ENCODE results near the gene RTN4RL1.

GRCh38 chr17:1920948-1921351 lies 104.2 kb downstream of the RTN4RL1 start:
- TF ChIP-seq, protein P1, sequence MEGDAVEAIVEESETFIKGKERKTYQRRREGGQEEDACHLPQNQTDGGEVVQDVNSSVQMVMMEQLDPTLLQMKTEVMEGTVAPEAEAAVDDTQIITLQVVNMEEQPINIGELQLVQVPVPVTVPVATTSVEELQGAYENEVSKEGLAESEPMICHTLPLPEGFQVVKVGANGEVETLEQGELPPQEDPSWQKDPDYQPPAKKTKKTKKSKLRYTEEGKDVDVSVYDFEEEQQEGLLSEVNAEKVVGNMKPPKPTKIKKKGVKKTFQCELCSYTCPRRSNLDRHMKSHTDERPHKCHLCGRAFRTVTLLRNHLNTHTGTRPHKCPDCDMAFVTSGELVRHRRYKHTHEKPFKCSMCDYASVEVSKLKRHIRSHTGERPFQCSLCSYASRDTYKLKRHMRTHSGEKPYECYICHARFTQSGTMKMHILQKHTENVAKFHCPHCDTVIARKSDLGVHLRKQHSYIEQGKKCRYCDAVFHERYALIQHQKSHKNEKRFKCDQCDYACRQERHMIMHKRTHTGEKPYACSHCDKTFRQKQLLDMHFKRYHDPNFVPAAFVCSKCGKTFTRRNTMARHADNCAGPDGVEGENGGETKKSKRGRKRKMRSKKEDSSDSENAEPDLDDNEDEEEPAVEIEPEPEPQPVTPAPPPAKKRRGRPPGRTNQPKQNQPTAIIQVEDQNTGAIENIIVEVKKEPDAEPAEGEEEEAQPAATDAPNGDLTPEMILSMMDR (conservative IDR thresholded peaks at IDR 0.05; ENCODE audit: low read length): no peak
- no peak for TF ChIP-seq EZH2phosphoT487 (IDR thresholded peaks at IDR 0.05; ENCODE audit: borderline replicate concordance)

Data from Loucy (cell line).